NB4 (cell line): ENCODE measurements around the gene MPP2.

Source experiments
- CTCF ChIP-seq: IDR thresholded peaks from one replicate; pipeline ENCODE4 v1.5.1; 2012; ENCODE audit warnings: low read depth, low read length
- MAX ChIP-seq: IDR thresholded peaks from 2 replicates; pipeline ENCODE4 v1.6.1; 2011; ENCODE audit warnings: low read depth, low read length
- MYC ChIP-seq: IDR thresholded peaks from 2 replicates; pipeline ENCODE4 v1.6.1; 2011; ENCODE audit warnings: low read depth, low read length
- POLR2A ChIP-seq: IDR thresholded peaks from 2 replicates; pipeline ENCODE4 v1.6.1; 2011; ENCODE audit warnings: mild to moderate bottlenecking; ENCODE audit not compliant: insufficient read length; ENCODE audit errors: extremely low read depth

GRCh38 chr17:43891851-43892646 is 15.3 kb downstream of the MPP2 start:
- TF ChIP-seq POLR2A (no peak), CTCF (no peak), MYC (no peak), MAX (no peak)
